Putamen (tissue), 1 donor: ENCODE measurements around the gene DPYSL4.

ENCODE experiments used
- DNase-seq: peaks from one replicate; pipeline ENCODE4 v3.0.0-alpha.2; 2016; ENCODE audit warnings: low spot score

DPYSL4 gene

DNA sequence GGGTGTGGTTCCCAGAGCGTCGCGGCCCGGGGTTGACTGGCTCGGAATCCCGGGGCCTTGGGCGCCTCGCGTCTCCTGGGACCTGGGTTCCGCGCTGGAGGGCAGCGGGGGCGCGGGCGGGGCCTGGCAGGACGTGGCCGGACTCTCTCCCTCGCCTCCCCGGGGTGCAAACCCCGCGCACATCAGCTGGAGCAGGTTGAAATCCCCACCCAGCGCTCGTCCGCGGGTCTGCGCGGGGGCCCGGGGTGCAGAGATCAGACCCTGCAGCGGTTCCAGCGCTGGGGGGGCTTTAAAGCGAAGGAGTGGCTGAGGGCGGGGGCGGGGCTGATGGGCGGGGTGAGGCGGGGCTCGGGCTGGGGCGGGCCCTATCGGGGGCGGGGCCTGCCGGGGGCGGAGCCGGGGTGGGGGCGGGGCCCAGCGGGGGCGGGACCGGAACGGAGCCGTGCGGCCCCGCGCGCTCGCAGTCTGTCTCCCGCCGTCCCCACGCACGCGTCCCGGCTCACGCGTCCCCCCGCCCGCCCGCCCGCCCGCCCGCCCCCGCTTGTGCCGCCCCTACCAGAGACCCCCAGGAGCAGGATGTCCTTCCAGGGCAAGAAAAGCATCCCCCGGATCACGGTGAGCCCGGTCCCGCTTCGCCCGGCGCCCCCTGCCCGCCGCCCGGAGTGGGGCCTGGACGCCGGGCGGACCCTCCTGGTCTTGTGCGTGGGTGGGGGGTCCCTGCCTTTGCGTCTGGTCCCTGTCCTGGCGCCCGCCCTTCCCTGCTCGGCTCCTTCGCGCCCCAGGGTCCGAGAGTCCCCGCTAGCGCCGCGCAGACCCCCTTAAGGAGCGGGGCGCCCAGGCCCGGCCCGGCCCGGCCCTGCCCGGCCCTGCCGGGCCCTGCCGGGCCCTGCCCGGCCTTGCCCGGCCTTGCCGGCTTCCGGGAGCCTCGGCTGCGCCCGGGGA lies at the start of gene DPYSL4:
Gene DPYSL4, plus strand, starts transcription at position 461 of the 942 bp plus-strand sequence. Its CDS starts 116 bp downstream, at position 577.
- no peak for DNase-seq

DNA sequence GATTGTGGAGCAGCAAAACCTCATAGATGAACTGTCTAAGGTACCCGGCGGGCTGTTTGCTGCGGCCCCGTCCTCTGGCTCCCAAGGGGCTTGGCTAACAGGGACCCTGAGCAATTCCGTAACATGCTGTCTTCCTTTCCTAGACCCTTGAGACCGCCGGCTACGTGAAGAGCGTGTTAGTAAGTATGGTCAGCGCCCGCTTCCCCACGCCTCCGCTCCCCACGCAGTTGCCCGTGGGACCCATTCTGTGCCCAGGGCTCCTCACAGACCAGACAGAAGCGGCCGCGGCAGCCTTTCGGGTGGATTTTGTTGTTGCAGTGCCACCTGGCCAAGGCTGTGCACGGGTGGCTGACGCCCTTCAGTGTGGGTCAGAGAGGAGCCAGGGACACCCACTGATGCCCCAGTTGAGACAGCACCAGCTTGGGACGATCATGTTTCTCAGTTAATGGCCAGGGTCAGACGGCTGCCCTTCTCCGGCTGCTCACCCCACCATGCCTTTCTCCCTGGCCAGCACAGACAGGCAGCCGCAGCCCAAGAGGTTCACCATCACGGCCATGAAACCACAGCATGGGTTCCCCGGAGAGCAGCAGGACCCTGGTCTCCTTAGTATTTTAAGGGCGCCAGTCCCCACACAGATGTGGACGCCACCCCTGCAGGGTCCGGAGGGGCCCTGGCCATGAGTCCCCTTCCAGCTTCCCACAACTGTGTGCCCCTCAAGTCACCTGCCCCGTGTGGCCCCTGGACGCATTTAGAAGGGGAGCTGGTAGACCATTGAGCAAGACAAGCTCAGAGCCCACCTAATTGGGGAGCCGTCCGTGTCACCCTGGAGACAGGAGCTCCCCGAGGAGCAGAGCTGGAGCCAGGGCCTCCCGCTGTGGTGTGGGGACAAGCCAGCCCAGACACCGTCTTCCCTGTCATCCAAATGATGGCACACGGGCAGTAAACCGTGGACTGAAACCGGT lies 49.4 kb upstream of the DPYSL4 start:
- DNase-seq: no peak

DNA sequence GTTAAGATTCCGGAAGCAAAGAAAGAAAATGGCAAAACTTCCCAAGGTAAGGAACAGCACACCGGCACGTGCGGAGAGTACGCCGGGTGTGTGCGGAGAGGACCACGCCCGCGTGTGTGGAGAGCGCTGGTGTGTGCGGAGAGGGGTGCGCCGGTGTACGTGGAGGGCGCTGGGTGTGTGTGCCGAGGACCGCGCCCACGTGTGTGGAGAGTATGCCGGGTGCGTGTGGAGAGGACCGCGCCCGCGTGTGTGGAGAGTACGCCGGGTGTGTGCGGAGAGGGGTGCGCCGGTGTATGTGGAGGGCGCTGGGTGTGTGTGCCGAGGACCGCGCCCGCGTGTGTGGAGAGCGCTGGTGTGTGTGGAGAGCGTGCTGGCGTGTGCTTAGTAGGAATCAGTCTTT lies 48.6 kb upstream of the DPYSL4 start:
- DNase-seq: no peak

DNA sequence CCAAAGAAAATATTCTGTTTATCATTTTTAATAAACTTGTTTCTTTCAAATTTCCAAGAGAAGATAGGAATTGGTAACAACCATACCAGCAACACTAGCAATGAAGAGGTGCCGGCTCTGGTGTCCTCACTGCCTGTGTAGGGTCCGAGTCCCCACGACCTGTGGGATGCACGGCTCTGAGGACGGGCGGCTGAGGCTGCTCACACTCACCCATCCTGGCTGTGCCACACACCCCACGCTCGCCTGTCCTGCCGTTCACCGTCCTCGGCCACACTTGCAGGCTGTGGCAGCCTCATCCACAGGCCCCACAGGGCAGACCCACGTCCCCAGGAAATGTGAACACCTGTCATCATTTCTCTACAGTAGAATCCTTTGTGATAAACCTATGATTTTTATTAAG lies 48.2 kb upstream of the DPYSL4 start:
- no peak for DNase-seq

DNA sequence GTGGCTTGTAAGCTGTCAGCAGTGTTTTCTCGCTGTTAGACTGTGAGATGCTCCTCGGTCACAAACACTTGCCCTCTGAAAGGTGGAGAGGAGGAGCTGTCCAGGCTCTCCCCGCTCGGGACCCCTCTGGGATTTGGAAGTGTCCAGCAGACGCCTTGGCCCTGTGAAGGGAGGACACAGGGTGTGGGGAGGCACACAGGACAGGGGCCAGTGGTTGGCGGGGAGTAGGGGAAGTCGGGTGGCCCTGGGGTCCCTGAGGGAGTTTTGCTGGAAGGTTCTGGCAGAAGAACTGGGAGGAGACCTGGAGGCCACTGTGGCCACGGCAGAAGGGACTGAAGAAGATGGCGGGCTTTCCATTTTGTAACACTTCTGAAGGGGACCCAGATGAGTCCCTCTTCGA lies 47.2 kb upstream of the DPYSL4 start:
- DNase-seq: no peak

DNA sequence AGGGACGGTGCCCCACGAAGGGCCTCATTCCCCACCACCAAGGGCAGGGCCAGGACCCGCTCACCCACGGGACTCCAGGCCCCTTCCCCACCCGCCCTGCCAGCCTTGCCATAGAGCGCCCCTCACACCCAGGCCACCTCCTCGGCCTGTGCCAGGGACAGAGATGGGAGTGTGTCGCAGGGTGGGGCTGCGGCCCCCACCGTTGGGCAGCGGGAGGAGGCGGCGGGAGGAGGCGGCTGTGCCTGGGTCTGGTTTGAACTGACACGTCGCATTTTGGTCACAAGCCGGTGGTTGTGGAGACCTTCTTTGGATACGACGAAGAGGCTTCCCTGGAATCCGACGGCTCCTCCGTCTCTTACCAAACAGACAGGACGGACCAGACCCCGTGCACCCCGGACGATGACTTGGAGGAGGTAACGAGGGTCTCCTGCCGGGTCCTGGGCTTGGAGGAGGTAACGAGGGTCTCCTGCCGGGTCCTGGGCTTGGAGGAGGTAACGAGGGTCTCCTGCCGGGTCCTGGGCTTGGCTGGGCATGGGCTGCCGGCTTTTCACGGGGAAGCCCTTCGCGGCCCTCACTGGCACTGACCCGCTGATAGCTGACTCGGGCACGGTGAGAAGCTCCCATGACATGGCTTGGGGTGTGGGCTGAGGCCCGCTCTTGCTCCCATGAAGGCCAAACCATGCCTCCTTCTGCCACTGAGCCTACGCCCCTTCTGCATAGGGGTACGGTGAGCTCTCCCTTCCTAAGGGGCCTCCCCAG lies 46.4 kb upstream of the DPYSL4 start:
- no peak for DNase-seq

DNA sequence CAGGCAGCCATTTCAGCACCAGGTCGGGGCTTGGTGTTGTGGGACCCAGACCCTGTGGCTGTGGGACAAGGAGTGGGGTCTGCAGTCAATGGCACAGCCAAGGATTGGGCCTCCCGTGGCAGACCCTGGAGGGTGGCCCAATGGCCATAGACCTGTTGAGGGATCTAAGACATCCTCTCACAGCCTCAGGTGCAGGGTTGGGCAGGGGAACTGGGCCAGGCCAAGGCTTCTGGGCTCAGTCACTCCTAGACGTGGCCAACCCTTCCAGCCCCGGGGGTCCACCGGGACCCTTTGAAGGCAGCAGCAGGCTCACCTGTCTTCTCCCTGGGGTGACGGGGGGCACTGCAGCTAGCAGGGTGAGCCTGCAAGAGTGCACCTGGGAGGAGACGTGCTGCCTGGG lies 45.7 kb upstream of the DPYSL4 start:
- DNase-seq: no peak

DNA sequence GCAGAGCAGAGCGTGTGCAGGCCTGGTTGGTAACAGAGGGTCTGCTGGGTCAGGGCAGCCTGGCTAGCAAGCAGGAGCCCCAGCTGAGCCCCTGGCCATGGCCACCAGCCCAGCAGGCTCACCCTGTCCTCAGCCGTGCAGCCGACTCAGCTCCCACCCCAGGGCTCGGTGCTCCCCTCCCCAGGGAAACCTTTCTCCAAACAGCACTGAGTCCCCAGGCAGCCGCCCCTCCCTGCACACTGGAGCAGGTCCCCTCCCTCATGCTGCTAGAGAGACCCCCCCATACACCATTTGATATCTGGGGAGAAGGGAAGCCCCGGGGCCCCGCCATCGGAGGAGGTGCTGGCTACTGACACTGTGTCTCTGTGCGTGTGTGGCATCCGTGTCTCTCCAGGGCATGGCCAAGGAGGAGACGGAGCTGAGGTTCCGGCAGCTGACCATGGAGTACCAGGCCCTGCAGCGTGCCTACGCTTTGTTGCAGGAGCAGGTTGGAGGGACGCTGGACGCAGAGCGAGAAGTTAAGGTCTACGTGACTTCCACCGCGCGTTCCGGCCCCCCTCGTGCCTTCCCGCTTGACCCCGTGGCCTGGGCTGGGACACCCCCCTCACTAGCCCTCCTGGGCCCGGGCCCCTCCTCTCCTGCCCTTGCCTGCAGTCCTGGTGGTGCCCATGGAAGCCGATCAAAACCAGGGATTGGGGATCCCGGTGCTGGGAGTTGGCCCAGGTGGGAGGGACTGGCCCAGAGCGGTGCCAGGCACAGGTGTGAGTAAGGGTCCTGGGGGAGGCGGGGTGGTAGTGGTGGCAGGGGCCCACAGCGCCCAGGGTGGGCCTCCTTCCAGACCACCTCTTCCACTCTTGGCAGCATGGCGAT lies 45.0 kb upstream of the DPYSL4 start:
- no peak for DNase-seq

DNA sequence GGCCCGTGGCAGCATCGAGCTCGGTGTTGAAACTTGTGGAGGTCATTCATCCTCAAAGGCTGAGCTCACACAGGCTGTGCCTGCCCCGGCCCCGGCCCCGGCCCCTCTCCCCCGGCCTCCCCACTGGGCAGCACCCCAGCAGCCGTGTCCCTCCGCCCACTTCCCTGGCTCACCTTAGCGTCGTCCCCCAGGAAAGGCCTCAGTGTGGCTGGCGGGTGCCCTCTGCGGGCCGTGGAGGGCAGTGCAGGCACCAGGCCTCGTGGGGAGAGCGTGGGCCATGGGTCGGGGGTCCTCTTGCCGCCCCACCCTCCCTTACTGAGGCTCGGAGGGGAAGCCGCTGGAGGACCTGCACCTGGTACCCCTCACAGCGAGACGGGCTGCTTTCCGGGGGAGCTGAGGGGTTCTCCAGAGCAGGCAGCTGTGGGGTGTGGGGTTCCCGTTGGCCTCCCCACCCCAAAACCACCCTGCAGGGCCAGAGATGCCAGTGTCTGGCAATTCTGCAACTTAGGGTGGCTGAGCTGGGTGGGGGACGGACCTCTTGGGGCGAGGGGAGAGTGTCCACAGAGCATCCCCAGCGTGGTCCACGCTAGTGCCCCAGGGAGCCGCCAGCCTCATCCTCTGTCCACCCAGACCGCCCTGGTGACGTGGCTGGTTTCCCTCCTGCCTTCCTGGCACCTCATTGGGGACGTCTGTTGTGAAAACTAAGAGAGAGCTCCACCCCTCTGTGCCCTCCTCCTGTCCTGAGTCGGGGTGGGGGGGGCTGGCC lies 44.2 kb upstream of the DPYSL4 start:
- no peak for DNase-seq

DNA sequence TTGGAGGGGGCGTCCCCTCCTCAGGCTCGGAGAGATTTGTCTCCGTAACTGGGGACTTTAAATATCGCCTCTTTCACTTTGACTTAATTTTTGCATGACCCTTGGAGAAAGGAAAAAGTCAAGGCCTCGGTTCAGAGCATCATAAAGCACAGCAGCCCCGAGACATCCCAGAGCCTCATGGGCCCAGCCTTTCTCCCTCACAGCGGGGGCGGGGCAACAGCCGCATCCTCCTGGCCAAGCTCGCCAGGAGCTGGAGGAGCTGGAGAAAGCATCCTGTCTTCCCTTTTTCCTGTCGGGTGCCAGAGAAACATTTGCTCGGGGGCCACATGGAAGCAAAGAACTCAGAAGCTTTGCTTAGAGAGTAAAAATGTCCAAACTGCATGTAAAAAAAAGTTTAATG lies 43.6 kb upstream of the DPYSL4 start:
- DNase-seq: no peak

DNA sequence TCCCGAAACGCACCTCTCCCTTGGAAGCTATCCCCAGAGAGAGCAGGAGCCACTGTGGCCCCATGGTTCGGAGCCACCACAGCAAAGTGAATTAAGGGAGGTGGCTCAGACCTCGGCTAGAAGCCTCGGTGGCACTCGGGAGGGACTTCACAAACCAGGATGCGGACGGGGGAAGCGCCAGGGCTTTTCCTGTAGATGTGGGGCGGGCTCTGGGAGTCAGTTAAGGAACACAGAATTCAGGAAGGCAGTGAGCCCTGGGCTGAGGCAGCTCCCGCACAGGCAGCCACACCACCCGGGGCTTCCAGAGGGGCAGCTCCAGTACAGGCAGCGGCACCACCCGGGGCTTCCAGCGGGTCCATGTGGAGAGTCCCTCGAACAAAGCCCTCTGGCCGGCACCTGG lies 42.7 kb upstream of the DPYSL4 start:
- no peak for DNase-seq

DNA sequence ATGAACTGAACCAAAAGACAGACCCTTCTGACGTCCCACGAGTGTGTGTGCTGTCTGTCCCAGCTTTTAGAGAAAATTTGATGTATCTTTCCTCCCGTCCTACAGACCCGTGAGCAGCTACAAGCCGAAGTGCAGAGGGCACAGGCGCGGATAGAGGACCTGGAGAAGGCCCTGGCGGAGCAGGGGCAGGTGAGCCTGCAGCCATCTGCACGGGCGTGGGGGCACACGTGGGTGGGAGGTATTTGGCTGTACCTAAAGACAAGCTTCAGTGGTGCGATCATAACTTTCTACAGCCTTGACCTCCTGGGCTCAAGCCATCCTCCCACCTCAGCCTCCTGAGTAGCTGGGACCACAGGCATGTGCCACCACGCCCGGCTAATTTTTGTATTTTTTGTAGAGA lies 41.7 kb upstream of the DPYSL4 start:
- DNase-seq: no peak

DNA sequence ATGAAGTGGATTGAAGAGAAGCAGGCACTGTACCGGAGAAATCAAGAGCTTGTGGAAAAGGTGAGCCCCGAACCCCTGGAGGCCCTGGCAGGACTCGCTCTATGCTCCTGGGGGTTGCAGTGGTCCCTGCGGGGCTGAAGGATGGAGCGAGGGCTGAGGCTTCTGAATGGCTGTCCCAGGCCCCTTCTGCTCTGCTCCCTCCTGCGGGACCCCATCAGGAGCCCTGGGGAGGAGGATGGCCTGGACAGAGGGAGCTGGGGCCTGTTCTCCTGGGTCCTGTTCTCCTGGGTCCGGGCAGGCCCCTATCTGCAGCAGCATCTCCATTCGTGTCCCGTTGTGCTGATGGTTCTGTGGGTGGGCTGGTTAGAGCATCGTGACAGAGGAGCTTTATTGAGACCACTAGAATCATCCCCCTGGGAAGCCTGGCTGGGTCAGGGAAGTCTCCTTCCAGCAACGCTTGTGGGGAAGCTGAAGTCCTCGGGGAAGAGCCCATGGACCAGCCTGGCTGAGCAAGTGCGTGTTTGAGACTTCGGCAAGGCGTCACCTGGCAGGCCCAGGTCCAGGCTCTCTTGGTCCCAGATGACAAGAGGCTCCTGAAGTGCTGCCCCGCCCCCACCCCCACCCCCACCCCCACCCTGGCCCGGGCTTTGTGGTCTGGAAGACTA lies 41.1 kb upstream of the DPYSL4 start:
- no peak for DNase-seq

DNA sequence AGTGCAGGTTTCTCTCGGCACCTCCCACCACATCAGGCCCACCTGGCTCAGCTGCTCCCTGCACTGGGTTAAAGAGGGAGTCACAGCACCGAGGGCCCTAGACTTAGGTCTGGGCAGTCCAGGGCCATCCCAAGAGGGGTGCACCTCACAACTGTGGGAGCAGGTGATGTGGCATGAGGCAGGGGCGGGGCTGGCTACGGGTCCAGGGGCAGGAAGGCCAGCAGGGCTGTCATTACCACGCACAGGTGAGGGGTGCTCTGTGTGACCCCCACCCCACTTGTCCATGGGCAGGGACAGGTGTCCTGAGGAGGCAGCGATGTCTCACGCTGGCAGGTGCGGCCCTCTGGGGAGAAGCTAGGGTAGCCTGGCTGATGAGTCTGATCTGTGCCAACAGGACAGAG lies 40.5 kb upstream of the DPYSL4 start:
- no peak for DNase-seq

DNA sequence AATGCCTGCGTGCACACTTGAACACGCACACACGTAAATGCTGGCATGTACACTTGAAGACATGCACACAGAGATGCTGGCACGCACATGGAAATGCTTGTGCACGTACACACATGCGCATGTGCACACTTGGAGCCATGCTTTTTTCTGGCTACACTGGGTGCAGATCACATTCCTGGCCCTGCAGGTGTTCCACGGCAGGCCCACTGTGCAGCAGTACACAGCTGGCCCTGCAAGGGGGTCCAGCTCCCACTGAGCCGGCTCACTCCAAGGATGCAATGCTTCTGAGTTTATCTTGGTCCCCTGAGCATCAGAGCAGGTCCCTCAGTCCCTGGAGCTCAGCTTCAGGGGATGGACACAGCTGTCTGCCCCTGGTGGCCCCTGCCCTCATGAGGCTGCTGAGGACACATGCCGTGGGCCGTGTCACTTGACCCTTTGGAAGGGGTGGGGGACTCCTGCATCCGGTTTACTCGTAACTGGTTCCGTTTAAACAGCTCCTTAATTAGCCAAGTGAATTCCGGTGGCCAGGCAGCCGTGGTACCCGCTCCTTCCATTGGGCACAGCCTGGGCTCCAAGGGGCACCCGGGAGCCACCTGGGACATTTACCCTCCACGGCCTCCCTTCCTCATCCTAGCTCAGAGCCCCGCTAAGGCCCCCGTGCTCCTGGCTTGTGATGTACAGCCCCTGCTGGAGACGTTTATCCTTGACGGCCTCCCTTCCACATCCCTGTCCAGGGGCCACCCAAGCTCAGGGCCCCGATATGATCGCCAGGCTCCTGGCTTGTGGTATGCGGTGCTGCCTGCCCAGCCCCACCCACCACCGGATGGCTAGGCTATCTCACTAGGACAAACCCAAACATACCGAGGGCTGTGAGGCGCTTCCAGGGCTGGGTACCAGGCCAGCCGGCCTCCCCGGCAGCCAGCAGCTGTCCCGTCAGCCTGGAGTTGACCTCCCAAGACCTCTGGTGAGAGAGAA lies 39.5 kb upstream of the DPYSL4 start:
- DNase-seq: no peak

DNA sequence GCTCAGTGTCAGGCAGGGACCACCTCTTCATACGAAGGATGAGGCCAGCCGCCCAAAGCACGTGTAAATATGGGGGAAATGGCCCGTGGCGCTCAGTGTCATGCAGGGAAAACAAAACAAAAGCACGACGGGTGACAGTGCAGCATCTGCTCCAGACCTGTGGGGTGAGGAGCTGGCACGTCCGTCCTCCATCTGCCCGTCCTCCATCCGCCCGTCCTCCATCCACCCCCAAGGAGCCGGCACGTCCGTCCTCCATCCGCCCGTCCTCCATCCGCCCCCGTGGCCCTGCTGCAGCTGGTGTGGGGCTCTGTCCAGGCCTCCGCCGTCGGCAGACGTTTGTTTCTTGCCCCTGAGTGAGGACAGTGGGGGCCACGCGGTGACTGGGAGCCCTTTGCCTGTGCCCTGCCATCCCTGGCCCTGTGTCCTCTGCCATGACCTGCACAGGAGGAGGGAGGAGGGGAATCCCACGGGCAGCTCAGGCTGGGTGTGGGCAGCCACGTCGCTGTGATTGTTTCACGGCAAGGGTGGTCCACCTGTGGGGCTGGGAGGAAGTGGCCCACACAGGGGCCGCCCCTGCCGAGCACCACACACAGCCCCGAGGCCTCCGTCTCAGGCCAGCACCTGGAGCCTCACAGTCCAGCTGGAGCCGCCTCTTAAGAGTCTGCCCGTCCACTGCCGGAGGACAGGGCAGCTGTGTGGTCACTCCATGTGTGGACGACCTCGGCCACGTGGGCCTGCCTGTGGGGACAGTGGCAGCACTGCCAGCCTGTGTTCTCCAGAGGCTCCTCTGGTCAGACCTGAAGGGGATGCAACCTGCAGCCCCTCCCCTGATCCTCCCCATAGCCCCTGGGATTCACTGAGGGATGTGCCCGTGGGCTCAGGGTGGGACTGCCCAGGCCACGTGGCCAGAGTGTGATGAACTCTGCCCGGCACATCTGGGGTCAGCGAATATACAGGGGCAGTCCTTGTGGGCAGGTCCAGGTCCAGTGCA lies 38.2 kb upstream of the DPYSL4 start:
- no peak for DNase-seq

DNA sequence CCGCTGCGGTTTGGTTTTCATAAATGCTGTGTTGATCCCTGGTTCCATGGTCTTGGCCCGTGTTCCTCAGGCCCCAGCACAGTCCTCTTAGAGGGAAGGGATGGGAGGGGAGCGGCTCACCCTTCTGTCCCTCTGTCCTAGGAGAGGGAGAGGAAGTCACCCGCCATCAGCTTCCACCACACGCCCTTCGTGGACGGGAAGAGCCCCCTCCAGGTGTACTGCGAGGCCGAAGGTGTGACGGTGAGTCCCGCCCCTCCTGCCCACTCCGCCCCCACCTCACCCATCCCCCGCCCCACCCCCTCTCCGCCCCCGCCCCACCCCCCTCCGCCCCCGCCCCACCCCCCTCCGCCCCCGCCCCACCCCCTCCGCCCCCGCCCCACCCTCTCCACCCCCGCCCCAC lies 37.5 kb upstream of the DPYSL4 start:
- DNase-seq: no peak
